Activated CD8-positive, alpha-beta T cell treated with anti-CD3 and anti-CD28 coated beads for 36 hours (primary cell): Measurements from ENCODE around the gene CYFIP2. TPM values are rescaled to one million over a fixed set of nuclear protein-coding genes. Genes with fewer than 3 reads are reported as not detected.

Experiments
- ATAC-seq: fragments of 200-7000 bp; cut with Tn5 transposase; one replicate; pipeline ENCODE4 v1.10.0; 2021; ENCODE audit warnings: mild to moderate bottlenecking, moderate library complexity
- CTCF ChIA-PET: fragments of 350-600 bp; sonication (Branson Sonifier 250); formaldehyde crosslinking; loops from one replicate; lab custom pipeline; 2021; ENCODE audit warnings: antibody characterized with exemption; lab: Charles Lee
- POLR2A ChIA-PET: fragments of 350-600 bp; sonication (Branson Sonifier 250); formaldehyde crosslinking; loops from one replicate; lab custom pipeline; 2021; ENCODE audit warnings: antibody characterized with exemption; lab: Charles Lee
- DNase-seq: peaks from one replicate; pipeline ENCODE4 v3.0.0-alpha.2; 2020
- H3K27ac Mint-ChIP-seq: one replicate; pipeline ENCODE4 v1.8.0; 2021; ENCODE audit warnings: mild to moderate bottlenecking, mixed read lengths
- H3K27me3 Mint-ChIP-seq: one replicate; pipeline ENCODE4 v1.8.0; 2021; ENCODE audit warnings: mixed read lengths
- H3K36me3 Mint-ChIP-seq: one replicate; pipeline ENCODE4 v1.8.0; 2021; ENCODE audit warnings: low read depth, mixed read lengths
- H3K4me1 Mint-ChIP-seq: one replicate; pipeline ENCODE4 v1.8.0; 2021; ENCODE audit warnings: low read depth, mixed read lengths
- H3K4me3 Mint-ChIP-seq: one replicate; pipeline ENCODE4 v1.8.0; 2021; ENCODE audit warnings: mild to moderate bottlenecking, moderate library complexity, mixed read lengths
- H3K9me3 Mint-ChIP-seq: one replicate; pipeline ENCODE4 v1.8.0; 2021; ENCODE audit warnings: mixed read lengths
- CTCF ChIP-seq: fragments of 200-600 bp; IDR thresholded peaks from one replicate; pipeline ENCODE4 v1.8.0; 2022; ENCODE audit warnings: antibody characterized with exemption, mild to moderate bottlenecking
- intact Hi-C: fragments of 100-400 bp; cut with micrococcal nuclease; formaldehyde crosslinking; loops from one replicate; pipeline ENCODE4 v1.10.0; 2022
- total RNA-seq, 2 experiments: library from RNA; stranded (reverse); gene quantifications; one replicate each; pipeline ENCODE4 v1.2.3, GENCODE V29; 2021

Gene CYFIP2
- total RNA-seq, 2 experiments from 2014 or later: 350 to 351 TPM

- Mint-ChIP-seq H3K27ac (peak overlapping the region; percentile 80), H3K36me3 (peaks cover 68% of the 10 kb centered on the region)
- DNase-seq: no peak
These were observed 43.9 kb downstream of the CYFIP2 start for GRCh38 chr5:157309796-157310195.

GRCh38 chr5:157311595-157311994 is 45.7 kb downstream of the CYFIP2 start:
- intact Hi-C loops: loop anchor here (5.0 kb wide), 1 partner anchor 164 kb away; no protein-coding TSS in a partner anchor
- DNase-seq: no peak
- Mint-ChIP-seq H3K4me3 (no peak overlapping the region), H3K9me3 (no peaks in the 10 kb centered on the region), H3K27ac (peak overlapping the region; percentile 25), H3K4me1 (peaks cover 50% of the 10 kb centered on the region), H3K27me3 (no peaks in the 10 kb centered on the region), H3K36me3 (peaks cover 62% of the 10 kb centered on the region)
- POLR2A ChIA-PET: interaction anchor here (0.7 to 1.3 kb wide), 3 partner anchors 9 to 59 kb away, joined by 3 read pairs; no protein-coding TSS in a partner anchor
- TF ChIP-seq CTCF: no peak
- CTCF ChIA-PET: interaction anchor here (1.2 to 1.3 kb wide), 2 partner anchors 39 to 162 kb away, joined by 5 read pairs; no protein-coding TSS in a partner anchor
- ATAC-seq: no peak

More at GRCh38 chr5:157309796-157310195, 43.9 kb downstream of the CYFIP2 start:
- Mint-ChIP-seq H3K4me1 (peaks cover 66% of the 10 kb centered on the region), H3K9me3 (no peaks in the 10 kb centered on the region), H3K27me3 (no peaks in the 10 kb centered on the region), H3K4me3 (no peak overlapping the region)
- no peak for TF ChIP-seq CTCF
- intact Hi-C loops: loop anchor here (5.0 kb wide), 1 partner anchor 162 kb away; no protein-coding TSS in a partner anchor
- ATAC-seq: no peak
- CTCF ChIA-PET: interaction anchor here (1.0 to 1.5 kb wide), 3 partner anchors 9 to 35 kb away, joined by 3 to 4 read pairs (median 3); no protein-coding TSS in a partner anchor
- POLR2A ChIA-PET: no interaction called here

GRCh38 chr5:157312492-157312891 is 46.6 kb downstream of the CYFIP2 start:
- H3K4me1 Mint-ChIP-seq: peaks cover 41% of the 10 kb centered on the region
- H3K4me3 Mint-ChIP-seq: no peak overlapping the region
- H3K27me3 Mint-ChIP-seq: no peaks in the 10 kb centered on the region
- H3K9me3 Mint-ChIP-seq: no peaks in the 10 kb centered on the region
- CTCF ChIA-PET: interaction anchor here (0.6 to 9.4 kb wide), 15 partner anchors 9 to 171 kb away, joined by 3 to 124 read pairs (median 3); no protein-coding TSS in a partner anchor
- intact Hi-C loops: loop anchor here (5.0 kb wide), 1 partner anchor 165 kb away; no protein-coding TSS in a partner anchor
- peaks cover 63% of the 10 kb centered on the region for H3K36me3 Mint-ChIP-seq
- peak; percentile 77 for DNase-seq
- POLR2A ChIA-PET: interaction anchor here (0.7 to 1.2 kb wide), 2 partner anchors 39 to 40 kb away, joined by 3 to 4 read pairs; no protein-coding TSS in a partner anchor
- peak; percentile 78 for TF ChIP-seq CTCF
- peak overlapping the region; percentile 91 for H3K27ac Mint-ChIP-seq
- ATAC-seq: peak; percentile 94

GRCh38 chr5:157322581-157322980 is 56.7 kb downstream of the CYFIP2 start:
- H3K27ac Mint-ChIP-seq: peak overlapping the region; percentile 13
- H3K4me3 Mint-ChIP-seq: no peak overlapping the region
- ChIA-PET POLR2A (no interaction called here), CTCF (interaction anchor here (1.1 to 11.5 kb wide), 3 partner anchors 6 to 40 kb away, joined by 3 to 124 read pairs (median 4); no protein-coding TSS in a partner anchor)
- intact Hi-C loops: loop anchor here (10.0 kb wide), 1 partner anchor 152 kb away; no protein-coding TSS in a partner anchor
- peaks cover 8% of the 10 kb centered on the region for H3K4me1 Mint-ChIP-seq
- no peak for TF ChIP-seq CTCF
- ATAC-seq (no peak), DNase-seq (no peak)
- H3K9me3 Mint-ChIP-seq: no peaks in the 10 kb centered on the region
- peaks cover 83% of the 10 kb centered on the region for H3K36me3 Mint-ChIP-seq
- H3K27me3 Mint-ChIP-seq: no peaks in the 10 kb centered on the region
